GM18868 (cell line): ENCODE measurements around the gene U2AF1.
"Not testable (repeated sequence)": the region's sequence is repeated elsewhere in the genome, so short reads cannot be mapped to it uniquely, and the experiment has no call there.

ENCODE experiments used
- ATAC-seq: cut with Tn5 transposase; IDR thresholded peaks from one replicate; pipeline ENCODE4 v1.9.1; 2021; ENCODE audit warnings: mild to moderate bottlenecking, moderate library complexity; ENCODE audit not compliant: unreplicated experiment

The U2AF1 gene

GRCh38 chr21:43082587-43083300, 24.6 kb downstream of the U2AF1 start:
- not testable (repeated sequence) for ATAC-seq

- ATAC-seq: not testable (repeated sequence)
Measured at GRCh38 chr21:43076643-43077042, 30.7 kb downstream of the U2AF1 start.

GRCh38 chr21:43076023-43076637, 31.2 kb downstream of the U2AF1 start:
- not testable (repeated sequence) for ATAC-seq

GRCh38 chr21:43075170-43076022, 32.0 kb downstream of the U2AF1 start, which contains the start of gene CBS:
TSS of gene CBS (minus strand) at chr21:43075835. CDS start at chr21:43072193, 3,642 bp downstream.
- ATAC-seq: not testable (repeated sequence)

GRCh38 chr21:43074401-43075169, 32.8 kb downstream of the U2AF1 start:
- ATAC-seq: not testable (repeated sequence)

- not testable (repeated sequence) for ATAC-seq
Measured at GRCh38 chr21:43072742-43073141, 34.6 kb downstream of the U2AF1 start.

- ATAC-seq: not testable (repeated sequence)
Measured at GRCh38 chr21:43069682-43070081, 37.7 kb downstream of the U2AF1 start.

- not testable (repeated sequence) for ATAC-seq
Measured at GRCh38 chr21:43068065-43068464, 39.3 kb downstream of the U2AF1 start.

- ATAC-seq: not testable (repeated sequence)
Measured at GRCh38 chr21:43066690-43067089, 40.7 kb downstream of the U2AF1 start.

- ATAC-seq: not testable (repeated sequence)
Measured at GRCh38 chr21:43065991-43066390, 41.4 kb downstream of the U2AF1 start.

- not testable (repeated sequence) for ATAC-seq
Measured at GRCh38 chr21:43064265-43064917, 43.0 kb downstream of the U2AF1 start.

- ATAC-seq: not testable (repeated sequence)
Measured at GRCh38 chr21:43062955-43063664, 44.3 kb downstream of the U2AF1 start.

- ATAC-seq: not testable (repeated sequence)
Measured at GRCh38 chr21:43053112-43053511, 54.3 kb downstream of the U2AF1 start.

- ATAC-seq: not testable (repeated sequence)
Measured at GRCh38 chr21:43045876-43046821, 61.2 kb downstream of the U2AF1 start.

GRCh38 chr21:43045165-43045875, 62.0 kb downstream of the U2AF1 start:
- ATAC-seq: not testable (repeated sequence)

GRCh38 chr21:43044547-43044946, 62.8 kb downstream of the U2AF1 start:
- ATAC-seq: not testable (repeated sequence)

- ATAC-seq: not testable (repeated sequence)
Measured at GRCh38 chr21:43043291-43043690, 64.1 kb downstream of the U2AF1 start.
